HS-27A (cell line): ENCODE data around the gene PSTPIP1.

Experiments used
- DNase-seq: peaks from one replicate; pipeline ENCODE4 v3.0.0-alpha.2; 2012; ENCODE audit warnings: low read depth, missing footprints

PSTPIP1 gene

DNA sequence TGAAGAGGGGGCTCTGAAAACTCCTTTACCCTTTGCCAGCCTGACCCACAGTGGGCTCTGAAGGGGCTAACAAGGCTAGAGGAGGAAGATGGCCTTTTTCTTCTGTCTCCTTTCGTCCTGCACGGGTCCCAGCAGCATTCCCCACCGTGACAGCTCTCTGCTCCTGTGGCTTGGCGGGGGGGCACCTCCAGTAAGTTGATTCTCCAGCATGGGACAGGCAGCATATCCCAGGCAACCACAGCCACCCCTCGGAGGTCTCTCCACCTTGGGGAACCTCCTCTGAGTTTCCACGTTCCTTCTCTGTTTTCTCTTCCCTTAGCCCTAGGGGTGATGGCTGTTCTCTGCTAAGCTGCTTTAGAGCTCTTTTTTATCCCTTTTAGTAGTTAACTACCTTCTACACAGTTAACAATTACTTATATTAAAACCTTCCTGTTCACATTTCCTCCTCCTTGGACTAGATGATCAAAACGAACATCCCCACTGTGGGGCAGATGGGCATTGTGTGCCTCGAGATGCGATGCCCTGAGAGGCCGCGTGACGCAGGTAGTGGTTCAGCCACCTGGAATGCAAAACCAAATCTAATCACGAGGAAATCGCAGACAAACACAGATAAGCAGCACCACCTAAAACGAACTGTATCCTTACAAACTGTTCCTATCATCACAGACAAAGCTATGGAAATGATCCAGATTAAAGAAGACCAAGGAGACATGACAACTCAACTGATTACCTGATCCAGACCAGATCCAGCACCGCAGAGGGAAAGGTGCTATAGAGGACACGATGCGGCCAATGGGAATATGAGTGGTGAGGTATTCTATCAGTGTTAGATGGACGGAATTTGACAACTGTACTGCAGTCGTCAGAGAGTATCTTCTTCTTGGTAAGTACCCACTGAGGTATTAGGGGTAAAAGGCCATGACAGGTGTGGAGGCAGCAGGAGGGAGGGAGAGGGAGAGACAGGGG, 48.3 kb downstream of the PSTPIP1 start:
- no peak for DNase-seq

DNA sequence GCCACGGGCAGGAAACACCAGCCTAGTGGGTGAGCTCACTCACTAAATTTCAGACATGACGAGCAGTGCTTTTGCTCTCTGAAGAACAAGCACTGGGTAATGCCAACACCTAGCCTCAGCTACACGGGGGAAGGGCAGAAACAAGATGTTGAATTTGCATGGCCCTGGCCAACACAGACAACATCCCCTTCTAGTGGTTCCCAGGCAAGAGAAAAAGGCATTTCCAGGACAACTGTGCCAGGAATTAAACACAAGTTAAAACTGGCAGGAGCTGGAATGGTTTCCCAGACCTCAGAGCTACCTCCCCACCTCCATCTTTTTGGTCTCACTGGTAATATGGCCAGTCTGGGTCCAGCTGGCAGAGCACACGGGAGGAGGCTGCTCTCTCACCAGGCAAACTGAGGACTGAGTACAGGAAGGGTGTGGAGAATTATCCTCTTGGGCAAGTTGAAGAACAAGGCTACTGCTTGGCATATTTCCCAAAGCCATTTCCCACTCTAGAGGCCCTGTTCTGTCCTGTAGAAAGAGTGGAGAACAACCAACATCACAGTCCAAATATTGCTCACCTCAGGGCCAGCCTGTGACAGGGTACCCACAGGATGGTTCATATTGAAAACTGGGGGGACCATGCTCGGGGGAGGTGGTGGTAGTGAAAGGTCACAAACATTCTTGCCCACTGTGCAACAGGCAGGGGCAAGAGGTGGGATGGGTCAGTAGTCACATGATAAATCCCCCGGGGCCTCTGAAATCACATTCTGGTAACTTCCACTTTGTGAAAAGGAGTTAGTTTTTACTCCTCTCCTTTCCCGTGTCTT, 49.5 kb downstream of the PSTPIP1 start:
- no peak for DNase-seq

- DNase-seq, result no peak
Measured at GRCh38 chr15:77045985-77046384, 51.1 kb downstream of the PSTPIP1 start.

DNA sequence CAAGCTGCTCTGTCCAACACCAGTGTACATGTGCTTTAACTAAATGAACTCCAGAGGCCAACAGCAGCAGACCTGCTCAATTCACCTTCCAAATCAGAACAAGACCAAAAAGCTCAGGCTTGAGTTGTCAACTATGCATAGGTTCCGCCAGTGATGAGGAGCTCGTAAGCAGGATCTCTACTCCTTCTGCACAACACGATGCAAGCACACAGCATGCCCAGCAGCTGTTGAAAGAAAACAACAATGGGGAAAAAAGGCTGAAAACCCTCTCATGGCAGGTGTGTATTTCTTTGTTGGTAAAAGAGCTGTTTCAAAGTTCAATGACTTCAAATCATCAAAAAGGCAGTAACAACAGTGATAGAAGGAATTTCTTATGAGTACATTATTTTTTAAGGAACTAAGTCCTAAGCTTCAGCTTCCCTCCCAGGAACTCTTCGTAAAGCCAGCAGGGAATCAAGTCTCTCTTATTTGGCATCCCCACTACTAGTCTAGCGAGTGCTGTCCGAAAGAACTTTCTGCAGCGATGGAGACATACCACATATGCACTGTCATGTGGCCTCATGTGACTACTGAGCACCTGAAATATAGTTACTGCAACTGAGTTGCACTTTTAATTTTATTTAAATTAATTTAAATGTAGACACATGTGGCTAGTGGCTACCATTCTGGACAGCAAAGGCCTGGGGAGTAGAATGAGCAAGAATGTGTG, 51.9 kb downstream of the PSTPIP1 start:
- no peak for DNase-seq

DNA sequence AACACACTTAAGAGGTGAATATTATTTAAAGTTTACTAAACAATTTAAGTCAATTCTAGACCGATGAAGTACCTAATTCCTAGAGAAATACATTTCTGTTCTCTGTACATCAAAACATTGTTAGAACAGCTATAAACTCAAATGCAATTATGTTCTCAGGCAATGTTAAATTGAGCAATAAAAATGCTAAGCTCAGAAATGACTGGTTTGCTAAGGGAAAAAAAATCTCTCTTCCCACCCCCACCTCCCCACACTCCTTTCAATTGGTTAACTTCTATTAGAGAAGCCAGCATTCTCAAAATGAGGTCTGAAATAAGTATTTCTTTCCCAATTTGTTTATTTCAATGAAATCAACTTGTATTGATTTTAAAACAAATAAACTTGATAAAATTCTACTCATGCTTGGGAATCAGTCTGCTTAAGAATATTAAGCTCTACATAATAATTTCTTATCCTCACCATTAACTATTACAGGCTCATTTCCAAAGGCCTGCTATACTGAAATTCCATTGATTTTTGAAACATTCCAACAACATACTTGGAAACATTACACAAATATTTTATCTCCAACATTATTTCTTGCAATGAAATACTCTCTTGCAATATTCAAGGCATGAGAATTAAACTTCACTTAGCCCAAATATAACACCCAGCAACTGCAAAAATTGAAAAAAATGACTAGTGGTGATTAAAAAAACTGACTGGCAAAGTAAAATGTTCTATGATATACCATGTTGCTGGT, 53.4 kb downstream of the PSTPIP1 start:
- no peak for DNase-seq

DNA sequence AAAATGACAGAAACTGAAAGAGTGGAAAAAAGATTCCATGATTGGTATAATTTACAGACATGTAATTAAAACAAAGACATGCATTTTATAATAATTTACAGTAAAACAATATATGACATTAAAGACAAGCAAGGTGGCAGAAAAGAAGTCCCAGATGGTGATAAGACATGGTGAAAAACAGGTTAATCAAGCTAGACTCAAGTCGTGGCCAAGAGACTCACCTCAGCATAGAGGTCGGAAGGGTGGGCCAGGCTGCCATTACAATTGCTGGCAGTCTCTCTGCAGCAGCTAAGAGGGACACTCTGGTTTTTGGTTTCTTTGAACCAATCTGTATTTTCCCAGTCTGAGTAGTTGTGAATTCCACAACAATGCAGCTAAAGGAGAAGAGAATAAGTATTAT, 57.6 kb downstream of the PSTPIP1 start:
- DNase-seq, result no peak

DNA sequence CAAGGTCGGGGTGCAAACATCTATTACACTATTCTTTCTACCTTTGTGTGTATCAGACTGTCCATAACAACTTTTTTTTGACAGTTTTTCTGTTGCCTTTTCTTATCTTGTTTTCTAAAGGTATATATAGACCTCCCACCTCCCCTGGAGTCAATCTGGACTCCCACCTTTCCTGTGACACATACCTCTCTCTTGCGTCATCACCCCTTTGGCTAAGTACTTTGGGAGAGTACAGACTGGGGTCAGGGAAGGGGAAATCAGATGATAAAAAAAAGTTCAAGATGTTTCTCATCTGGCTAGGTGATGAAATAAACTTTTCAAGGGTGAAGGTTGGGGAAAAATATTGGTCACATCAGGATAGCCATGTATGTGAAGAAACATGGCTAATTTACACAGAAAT, 58.8 kb downstream of the PSTPIP1 start:
- no peak for DNase-seq

DNA sequence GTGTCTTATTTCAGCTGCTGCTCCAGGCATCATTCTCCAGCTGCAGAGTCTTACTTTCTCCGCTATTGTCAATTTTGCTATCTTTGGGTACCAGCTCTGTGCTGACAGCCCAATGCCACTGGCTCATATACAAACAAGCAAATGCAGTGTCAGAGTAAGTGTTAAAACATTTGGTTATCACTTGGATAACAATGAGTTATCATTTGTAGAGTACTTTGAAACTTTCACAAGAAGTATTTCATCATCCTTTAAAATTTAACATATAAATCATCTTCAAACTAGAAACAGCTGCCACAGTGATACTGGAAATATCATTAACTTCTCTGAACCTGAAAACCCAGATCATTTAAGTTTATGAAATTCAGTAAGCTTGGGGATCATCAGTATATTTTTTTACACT, 62.1 kb downstream of the PSTPIP1 start:
- no peak for DNase-seq

GRCh38 chr15:77057685-77058084, 62.8 kb downstream of the PSTPIP1 start:
- no peak for DNase-seq

DNA sequence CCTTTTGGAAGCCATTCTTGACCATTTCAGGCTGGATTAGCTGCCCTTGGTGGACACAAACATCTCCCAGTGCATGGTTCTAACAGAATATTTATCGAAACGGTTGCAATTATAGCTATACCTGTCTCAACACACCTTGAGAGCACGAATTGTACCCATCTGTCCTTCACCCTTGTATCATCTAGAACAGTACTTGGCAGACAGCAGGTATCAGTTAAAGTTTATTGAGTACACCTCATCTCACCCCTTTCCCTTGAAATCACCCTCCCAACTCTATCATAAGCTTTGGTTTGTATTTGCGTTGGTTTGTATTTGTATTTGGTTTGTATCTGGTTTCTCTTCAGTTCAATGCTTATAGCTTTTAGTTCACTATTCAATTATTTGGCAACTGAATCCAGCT, 63.5 kb downstream of the PSTPIP1 start:
- DNase-seq, result no peak

GRCh38 chr15:77059786-77060361, 64.9 kb downstream of the PSTPIP1 start:
- DNase-seq, result no peak

- DNase-seq, result no peak
Measured at GRCh38 chr15:77060546-77060945, 65.6 kb downstream of the PSTPIP1 start.

DNA sequence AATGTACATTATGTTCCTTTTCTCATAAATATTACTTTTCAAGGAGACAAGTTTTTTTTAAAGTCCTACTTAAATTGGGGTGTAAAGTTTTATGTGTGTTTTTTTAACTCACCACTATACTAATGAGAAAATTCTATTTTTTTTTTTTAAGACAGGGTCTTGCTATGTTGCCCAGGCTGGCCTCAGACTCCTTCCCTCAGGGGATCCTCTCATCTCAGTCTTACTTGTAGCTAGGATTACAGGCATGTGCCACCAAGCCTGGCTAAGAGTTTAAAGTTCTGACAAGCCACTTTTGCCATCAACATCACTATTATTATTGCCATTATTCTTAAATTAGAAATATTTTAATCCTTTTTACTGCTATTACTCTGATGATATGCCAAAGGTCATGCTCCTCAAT, 68.3 kb downstream of the PSTPIP1 start:
- DNase-seq, result no peak

DNA sequence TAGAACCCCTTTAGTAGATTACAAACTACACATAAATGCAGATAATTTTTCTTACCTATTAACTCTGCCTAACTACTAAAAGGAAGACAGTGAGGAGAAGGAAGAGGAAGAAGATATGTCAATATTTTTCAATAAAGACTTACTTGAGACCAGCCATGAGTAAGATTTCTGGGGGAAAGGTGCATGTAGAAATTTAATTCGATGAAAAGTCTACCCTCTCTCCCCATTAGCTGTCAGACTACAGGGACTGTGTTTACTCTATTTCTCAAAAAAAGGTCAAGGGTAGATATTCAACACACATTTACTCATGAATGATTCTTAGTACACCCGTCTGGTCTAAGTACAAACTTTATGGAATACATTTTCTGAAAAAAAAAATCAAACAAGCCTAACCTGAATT, 69.1 kb downstream of the PSTPIP1 start:
- no peak for DNase-seq

DNA sequence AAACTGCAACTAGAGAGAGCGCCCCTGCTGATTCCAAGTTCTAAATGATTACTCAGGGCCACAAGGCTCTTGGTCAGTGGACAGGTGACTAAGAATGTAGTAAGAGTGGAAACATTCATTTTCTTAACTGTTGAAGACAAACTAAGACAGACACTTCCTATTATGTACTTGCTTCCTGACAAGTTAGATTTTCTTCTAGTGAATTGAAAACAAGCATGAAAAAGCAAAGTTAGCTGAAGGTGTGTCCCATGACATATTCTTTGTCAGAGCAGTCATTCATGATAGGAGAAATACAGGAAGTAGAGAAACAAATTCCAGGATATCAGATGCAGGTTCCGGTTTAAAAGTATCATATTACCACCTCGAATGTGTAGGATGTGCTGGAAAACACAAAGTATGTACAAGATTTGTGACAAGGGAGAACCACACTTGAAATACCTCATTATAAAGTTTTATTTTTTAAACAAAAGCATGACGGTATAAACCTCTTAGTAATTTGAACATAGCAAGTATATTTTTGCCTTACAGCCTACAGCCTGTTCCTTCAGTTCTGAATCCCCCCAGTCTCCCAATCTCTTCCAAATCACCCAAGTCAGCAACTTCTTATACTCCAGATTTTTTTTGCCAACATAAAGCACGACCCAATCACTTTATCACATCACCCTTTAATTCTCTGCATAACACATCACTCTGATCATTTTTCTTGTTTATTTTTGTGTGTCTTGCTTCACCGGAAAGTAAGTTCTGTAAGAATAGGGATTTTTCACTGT, 69.8 kb downstream of the PSTPIP1 start:
- DNase-seq, result no peak

DNA sequence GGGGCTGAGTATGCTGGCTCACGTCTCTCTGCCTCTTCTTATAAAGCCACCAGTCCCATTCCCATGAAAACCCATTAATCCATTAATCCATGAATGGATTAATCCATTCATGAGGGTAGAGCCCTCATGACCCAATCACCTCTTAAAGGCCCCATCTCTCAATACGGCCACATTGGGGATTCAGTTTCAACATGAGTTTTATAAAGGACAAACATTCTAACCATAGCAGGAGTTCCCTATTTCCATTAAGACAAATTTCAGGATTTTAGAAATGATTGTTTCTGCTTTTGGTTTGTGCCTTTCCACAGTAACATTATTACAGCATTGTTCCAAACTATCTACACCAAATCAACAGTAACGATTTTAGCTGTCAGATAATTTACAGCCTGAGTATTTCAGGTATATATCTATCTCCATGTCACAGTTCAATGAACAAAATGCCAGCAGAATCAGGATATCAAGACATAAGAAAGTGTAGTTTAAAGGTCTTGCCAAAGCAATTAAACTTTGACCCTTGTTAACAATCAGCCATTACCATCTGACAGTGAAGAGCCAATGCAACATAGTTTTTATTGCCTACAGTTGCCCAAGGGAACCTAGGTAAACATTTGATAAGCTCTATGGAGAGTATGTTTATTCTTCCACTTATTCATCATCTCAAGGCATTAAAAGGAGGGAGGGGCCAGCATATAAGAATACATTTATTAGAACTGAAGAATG, 72.2 kb downstream of the PSTPIP1 start:
- DNase-seq, result no peak

- DNase-seq, result no peak
Measured at GRCh38 chr15:77067691-77068367, 72.9 kb downstream of the PSTPIP1 start.

DNA sequence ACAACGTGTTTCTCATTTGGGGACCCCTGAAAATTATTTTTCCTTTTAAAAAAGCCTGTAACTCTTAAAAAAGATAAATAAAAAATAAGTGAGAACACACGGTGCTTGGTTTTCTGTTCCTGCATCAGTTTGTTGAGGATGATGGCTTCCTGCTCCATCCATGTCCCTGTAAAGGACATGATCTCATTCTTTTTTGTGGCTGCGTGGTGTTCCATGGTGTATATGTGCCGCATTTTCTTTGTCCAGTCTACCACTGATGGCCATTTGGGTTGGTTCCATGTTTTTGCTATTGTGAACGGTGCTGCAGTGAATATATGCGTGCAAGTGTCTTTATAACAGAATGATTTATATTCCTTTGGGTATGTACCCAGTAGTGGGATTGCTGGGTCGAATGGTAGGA, 73.7 kb downstream of the PSTPIP1 start:
- no peak for DNase-seq

DNA sequence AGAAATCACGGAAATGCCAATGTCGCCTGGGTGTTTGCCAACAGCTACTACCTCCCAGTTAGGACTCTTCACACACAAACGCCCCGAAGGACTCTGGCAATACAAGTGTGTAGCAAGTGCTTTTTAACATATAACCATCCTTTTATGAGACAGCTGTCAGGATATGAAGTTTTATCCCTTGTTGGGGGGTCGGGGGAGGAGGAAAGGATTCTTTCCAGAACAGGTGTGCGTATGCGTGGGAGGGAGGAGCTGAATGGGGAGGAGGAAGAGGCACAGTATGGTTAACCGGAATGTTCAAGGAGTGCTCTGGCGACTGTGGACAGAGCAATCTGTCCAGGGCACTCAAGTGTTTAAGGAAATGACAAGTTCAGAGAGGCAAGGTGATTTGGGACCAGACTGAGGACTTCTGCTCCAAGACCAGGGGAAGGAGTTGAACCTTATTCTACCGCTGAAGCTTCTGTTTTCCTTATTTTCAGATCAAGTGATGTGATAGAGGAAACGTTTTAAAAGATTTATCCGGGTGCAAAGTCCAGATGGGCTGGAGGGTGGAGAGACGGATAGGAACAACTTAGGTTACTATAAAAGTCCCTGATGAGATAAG, 74.7 kb downstream of the PSTPIP1 start:
- no peak for DNase-seq
